H54 (cell line): ENCODE data around the gene XPC.

ENCODE experiments used
- DNase-seq: peaks from one replicate; pipeline ENCODE4 v3.0.0; 2011; ENCODE audit warnings: low spot score, mixed read lengths; ENCODE audit not compliant: insufficient read length
- FAIRE-seq: peaks from 3 replicates; lab custom pipeline; 2011; peaks lifted over from hg19 to GRCh38; lab: Jason Lieb, UNC
- POLR2A ChIP-seq: IDR thresholded peaks from 2 replicates; pipeline ENCODE4 v1.6.1; 2011; ENCODE audit warnings: low read depth, mild to moderate bottlenecking, low read length

Gene XPC

GRCh38 chr3:14200841-14201240, 22.4 kb upstream of the XPC start:
- no peak for DNase-seq
- no peak for FAIRE-seq
- TF ChIP-seq POLR2A, result no peak

GRCh38 chr3:14200276-14200675, 21.9 kb upstream of the XPC start:
- no peak for TF ChIP-seq POLR2A
- FAIRE-seq, result no peak

GRCh38 chr3:14199641-14200040, 21.2 kb upstream of the XPC start:
- DNase-seq (no peak), FAIRE-seq (no peak)
- no peak for TF ChIP-seq POLR2A

More at GRCh38 chr3:14200276-14200675, 21.9 kb upstream of the XPC start:
- DNase-seq, result no peak

GRCh38 chr3:14194865-14195264, 16.5 kb upstream of the XPC start:
- TF ChIP-seq POLR2A, result no peak
- no peak for DNase-seq
- FAIRE-seq, result no peak

- no peak for TF ChIP-seq POLR2A
- FAIRE-seq, result no peak
- no peak for DNase-seq
Observed at GRCh38 chr3:14188041-14188754, 9.8 kb upstream of the XPC start.

- peak; percentile 64 for FAIRE-seq
- TF ChIP-seq POLR2A, result no peak
- no peak for DNase-seq
Observed at GRCh38 chr3:14186854-14187458, 8.6 kb upstream of the XPC start.

- DNase-seq (no peak), FAIRE-seq (no peak)
- no peak for TF ChIP-seq POLR2A
Observed at GRCh38 chr3:14183015-14183577, 4.7 kb upstream of the XPC start.

- FAIRE-seq, result no peak
- no peak for TF ChIP-seq POLR2A
- no peak for DNase-seq
Observed at GRCh38 chr3:14181253-14181652, 2.9 kb upstream of the XPC start.

GRCh38 chr3:14179795-14180194, 1.4 kb upstream of the XPC start:
- no peak for TF ChIP-seq POLR2A
- DNase-seq, result no peak
- FAIRE-seq, result no peak

GRCh38 chr3:14179114-14179465, 689 bp upstream of the XPC start:
- no peak for DNase-seq
- FAIRE-seq, result no peak
- TF ChIP-seq POLR2A, result no peak

GRCh38 chr3:14177580-14178246, 688 bp downstream of the XPC start:
- peak; percentile 61 for FAIRE-seq
- TF ChIP-seq POLR2A, result no peak
- no peak for DNase-seq

- FAIRE-seq (no peak), DNase-seq (no peak)
- TF ChIP-seq POLR2A, result no peak
Observed at GRCh38 chr3:14175383-14176037, 2.9 kb downstream of the XPC start.

- DNase-seq, result no peak
- TF ChIP-seq POLR2A, result no peak
- no peak for FAIRE-seq
Observed at GRCh38 chr3:14174483-14174882, 3.9 kb downstream of the XPC start.

GRCh38 chr3:14172496-14172895, 5.9 kb downstream of the XPC start:
- FAIRE-seq, result no peak
- no peak for DNase-seq
- no peak for TF ChIP-seq POLR2A
